Activated CD8-positive, alpha-beta T cell treated with anti-CD3 and anti-CD28 coated beads, Interleukin-2, amount 10 ng/mL, durations not matched to agents 7 days and 5 days (primary cell): ENCODE measurements around the gene CLSTN1. TPM values are rescaled to one million over a fixed set of nuclear protein-coding genes. Genes with fewer than 3 reads are reported as not detected.
A peak's percentile ranks its signal among the peaks of the same experiment; 100 is the strongest.
"Not testable (repeated sequence)": the region's sequence is repeated elsewhere in the genome, so short reads cannot be mapped to it uniquely, and the experiment has no call there.

Experiments
- ATAC-seq: fragments of 150-1000 bp; cut with Tn5 transposase; one replicate; pipeline ENCODE4 v1.10.0; 2021; ENCODE audit warnings: moderate library complexity
- CTCF ChIA-PET: fragments of 350-600 bp; sonication (Branson Sonifier 250); formaldehyde crosslinking; loops from one replicate; lab custom pipeline; 2021; ENCODE audit warnings: antibody characterized with exemption; lab: Charles Lee
- POLR2A ChIA-PET: fragments of 350-600 bp; sonication (Branson Sonifier 250); formaldehyde crosslinking; loops from one replicate; lab custom pipeline; 2021; ENCODE audit warnings: antibody characterized with exemption; lab: Charles Lee
- DNase-seq: peaks from one replicate; pipeline ENCODE4 v3.0.0-alpha.2; 2020
- H3K27ac Mint-ChIP-seq: one replicate; pipeline ENCODE4 v1.8.0; 2021; ENCODE audit warnings: mild to moderate bottlenecking, mixed read lengths
- H3K27me3 Mint-ChIP-seq: one replicate; pipeline ENCODE4 v1.8.0; 2021; ENCODE audit warnings: low read depth, mixed read lengths
- H3K36me3 Mint-ChIP-seq: one replicate; pipeline ENCODE4 v1.8.0; 2021; ENCODE audit warnings: low read depth, mixed read lengths
- H3K4me1 Mint-ChIP-seq: one replicate; pipeline ENCODE4 v1.8.0; 2021; ENCODE audit warnings: low read depth, mixed read lengths
- H3K4me3 Mint-ChIP-seq: one replicate; pipeline ENCODE4 v1.8.0; 2021; ENCODE audit warnings: mild to moderate bottlenecking, mixed read lengths
- H3K9me3 Mint-ChIP-seq: one replicate; pipeline ENCODE4 v1.8.0; 2022; ENCODE audit warnings: mixed read lengths; ENCODE audit not compliant: insufficient read depth
- total RNA-seq, 2 experiments: library from RNA; stranded (reverse); gene quantifications; one replicate each; pipeline ENCODE4 v1.2.3, GENCODE V29; 2021

The CLSTN1 gene
- total RNA-seq, 2 experiments from 2014 or later = 91.1 to 96.8 TPM

- Mint-ChIP-seq H3K36me3 (peaks cover 90% of the 10 kb centered on the region), H3K27me3 (no peaks in the 10 kb centered on the region), H3K9me3 (no peaks in the 10 kb centered on the region), H3K27ac (peak overlapping the region; percentile 96), H3K4me3 (peak overlapping the region; percentile 96), H3K4me1 (peaks cover 75% of the 10 kb centered on the region)
- CTCF ChIA-PET = interaction anchor here (1.0 to 16.0 kb wide), 5 partner anchors 8 to 90 kb away, joined by 4 to 204 read pairs (median 13); no protein-coding TSS in a partner anchor
- POLR2A ChIA-PET = interaction anchor here (1.0 to 6.6 kb wide), 10 partner anchors 10 to 170 kb away, joined by 3 to 152 read pairs (median 10); partner anchors contain the start of gene PIK3CD
- DNase-seq (no peak), ATAC-seq (no peak)
Measured at GRCh38 chr1:9718006-9718680, 105.6 kb downstream of the CLSTN1 start.

GRCh38 chr1:9717193-9718005 is 106.4 kb downstream of the CLSTN1 start:
- Mint-ChIP-seq H3K4me1 (peaks cover 76% of the 10 kb centered on the region), H3K27me3 (no peaks in the 10 kb centered on the region), H3K36me3 (peaks cover 90% of the 10 kb centered on the region), H3K9me3 (no peaks in the 10 kb centered on the region), H3K27ac (peak overlapping the region; percentile 96), H3K4me3 (peak overlapping the region; percentile 96)
- DNase-seq = peak; percentile 98
- POLR2A ChIA-PET = interaction anchor here (1.0 to 6.6 kb wide), 15 partner anchors 8 to 171 kb away, joined by 3 to 152 read pairs (median 9); partner anchors contain the start of gene PIK3CD
- peak; percentile 73 for ATAC-seq
- CTCF ChIA-PET = interaction anchor here (1.0 to 16.0 kb wide), 7 partner anchors 9 to 150 kb away, joined by 3 to 204 read pairs (median 8); no protein-coding TSS in a partner anchor

DNA sequence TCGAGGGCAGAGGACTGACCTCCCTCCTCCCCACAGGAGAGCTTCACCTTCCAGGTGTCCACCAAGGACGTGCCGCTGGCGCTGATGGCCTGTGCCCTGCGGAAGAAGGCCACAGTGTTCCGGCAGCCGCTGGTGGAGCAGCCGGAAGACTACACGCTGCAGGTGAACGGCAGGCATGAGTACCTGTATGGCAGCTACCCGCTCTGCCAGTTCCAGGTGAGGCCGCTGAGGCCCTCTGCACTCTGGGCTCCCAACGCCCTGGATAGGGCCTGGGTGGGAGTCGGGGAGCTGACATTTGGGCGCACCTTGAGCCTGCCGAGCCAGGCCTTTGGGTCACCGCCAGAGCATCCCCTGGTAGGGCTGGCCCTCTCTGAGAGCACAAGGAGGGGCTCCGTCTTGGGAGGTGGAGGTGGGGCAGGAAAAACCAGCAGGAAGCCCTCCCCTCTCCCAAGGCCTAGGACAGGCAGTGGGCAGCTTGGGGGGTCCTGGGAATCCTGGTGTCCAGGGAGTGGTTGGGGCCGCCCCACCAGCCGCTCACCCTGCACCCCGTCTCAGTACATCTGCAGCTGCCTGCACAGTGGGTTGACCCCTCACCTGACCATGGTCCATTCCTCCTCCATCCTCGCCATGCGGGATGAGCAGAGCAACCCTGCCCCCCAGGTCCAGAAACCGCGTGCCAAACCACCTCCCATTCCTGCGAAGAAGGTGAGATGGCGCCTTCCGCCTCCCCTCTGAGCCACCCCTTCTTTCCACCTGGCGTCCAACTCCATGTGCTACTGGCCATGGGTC is 107.2 kb downstream of the CLSTN1 start:
- Mint-ChIP-seq H3K4me3 (peak overlapping the region; percentile 96), H3K27me3 (no peaks in the 10 kb centered on the region), H3K4me1 (peaks cover 75% of the 10 kb centered on the region), H3K9me3 (no peaks in the 10 kb centered on the region), H3K27ac (peak overlapping the region; percentile 96), H3K36me3 (peaks cover 88% of the 10 kb centered on the region)
- ChIA-PET CTCF (interaction anchor here (0.9 to 16.0 kb wide), 12 partner anchors 8 to 151 kb away, joined by 3 to 204 read pairs (median 6); no protein-coding TSS in a partner anchor), POLR2A (interaction anchor here (0.6 to 6.6 kb wide), 18 partner anchors 9 to 172 kb away, joined by 3 to 152 read pairs (median 8); partner anchors contain the start of gene PIK3CD)
- DNase-seq (peak; percentile 59), ATAC-seq (no peak)

DNA sequence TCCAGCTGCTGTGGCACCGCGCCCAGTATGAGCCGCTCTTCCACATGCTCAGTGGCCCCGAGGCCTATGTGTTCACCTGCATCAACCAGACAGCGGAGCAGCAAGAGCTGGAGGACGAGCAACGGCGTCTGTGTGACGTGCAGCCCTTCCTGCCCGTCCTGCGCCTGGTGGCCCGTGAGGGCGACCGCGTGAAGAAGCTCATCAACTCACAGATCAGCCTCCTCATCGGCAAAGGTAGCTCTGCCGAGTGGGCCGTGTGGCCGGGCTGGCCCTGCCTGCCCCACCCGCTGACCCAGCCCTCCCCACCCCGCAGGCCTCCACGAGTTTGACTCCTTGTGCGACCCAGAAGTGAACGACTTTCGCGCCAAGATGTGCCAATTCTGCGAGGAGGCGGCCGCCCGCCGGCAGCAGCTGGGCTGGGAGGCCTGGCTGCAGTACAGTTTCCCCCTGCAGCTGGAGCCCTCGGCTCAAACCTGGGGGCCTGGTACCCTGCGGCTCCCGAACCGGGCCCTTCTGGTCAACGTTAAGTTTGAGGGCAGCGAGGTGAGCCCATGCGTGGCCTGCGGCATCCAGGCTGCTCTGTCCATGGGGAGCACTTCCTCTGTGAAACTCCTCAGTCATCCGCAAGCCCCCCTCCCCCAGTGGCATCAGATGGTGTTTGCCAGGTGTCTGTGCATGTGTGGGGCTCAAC is 108.1 kb downstream of the CLSTN1 start:
- Mint-ChIP-seq H3K27ac (peak overlapping the region; percentile 96), H3K9me3 (no peaks in the 10 kb centered on the region), H3K4me3 (peak overlapping the region; percentile 96), H3K27me3 (no peaks in the 10 kb centered on the region), H3K4me1 (peaks cover 76% of the 10 kb centered on the region), H3K36me3 (peaks cover 88% of the 10 kb centered on the region)
- DNase-seq (peak; percentile 83), ATAC-seq (peak; percentile 29)
- POLR2A ChIA-PET = interaction anchor here (1.0 to 6.6 kb wide), 15 partner anchors 10 to 87 kb away, joined by 3 to 152 read pairs (median 9); partner anchors contain the start of gene PIK3CD
- CTCF ChIA-PET = interaction anchor here (0.7 to 16.0 kb wide), 10 partner anchors 9 to 100 kb away, joined by 3 to 204 read pairs (median 6); partner anchors contain the start of gene PIK3CD

GRCh38 chr1:9714257-9714718 is 109.5 kb downstream of the CLSTN1 start:
- ChIA-PET POLR2A (interaction anchor here (0.5 to 6.6 kb wide), 9 partner anchors 11 to 85 kb away, joined by 3 to 152 read pairs (median 20); partner anchors contain the start of gene PIK3CD), CTCF (interaction anchor here (5.4 to 16.0 kb wide), 2 partner anchors 25 to 86 kb away, joined by 46 to 204 read pairs; no protein-coding TSS in a partner anchor)
- Mint-ChIP-seq H3K4me1 (peaks cover 76% of the 10 kb centered on the region), H3K27ac (peak overlapping the region; percentile 96), H3K36me3 (peaks cover 85% of the 10 kb centered on the region), H3K27me3 (no peaks in the 10 kb centered on the region), H3K4me3 (peak overlapping the region; percentile 96), H3K9me3 (no peaks in the 10 kb centered on the region)
- no peak for ATAC-seq
- DNase-seq = peak; percentile 45

DNA sequence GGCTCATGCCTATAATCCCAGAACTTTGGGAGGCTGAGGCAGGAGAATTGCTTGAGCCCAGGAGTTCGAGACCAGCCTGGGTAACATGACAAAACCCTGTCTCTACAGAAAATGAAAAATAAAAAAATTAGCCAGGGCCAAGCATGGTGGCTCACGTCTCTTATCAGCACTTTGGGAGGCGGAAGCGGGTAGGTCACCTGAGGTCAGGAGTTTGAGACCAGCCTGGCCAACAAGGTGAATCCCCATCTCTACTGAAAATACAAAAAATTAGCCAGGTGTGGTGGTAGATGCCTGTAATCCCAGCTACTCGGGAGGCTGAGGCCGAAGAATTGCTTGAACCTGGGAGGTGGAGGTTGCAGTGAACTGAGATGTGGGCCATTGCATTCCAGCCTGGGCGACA is 111.0 kb downstream of the CLSTN1 start:
- H3K4me3 Mint-ChIP-seq, DNase-seq, H3K27me3 Mint-ChIP-seq, H3K9me3 Mint-ChIP-seq, ATAC-seq: not testable (repeated sequence)
- peak overlapping the region; percentile 74 for H3K27ac Mint-ChIP-seq
- ChIA-PET CTCF (interaction anchor here (0.8 to 16.0 kb wide), 2 partner anchors 9 to 84 kb away, joined by 3 to 204 read pairs; no protein-coding TSS in a partner anchor), POLR2A (interaction anchor here (0.6 to 4.6 kb wide), 3 partner anchors 9 to 99 kb away, joined by 3 to 23 read pairs (median 4); no protein-coding TSS in a partner anchor)
- H3K4me1 Mint-ChIP-seq = peaks cover 69% of the 10 kb centered on the region
- peaks cover 80% of the 10 kb centered on the region for H3K36me3 Mint-ChIP-seq

- Mint-ChIP-seq H3K9me3 (no peaks in the 10 kb centered on the region), H3K27ac (peak overlapping the region; percentile 76), H3K36me3 (peaks cover 75% of the 10 kb centered on the region), H3K4me3 (no peak overlapping the region), H3K4me1 (peaks cover 71% of the 10 kb centered on the region), H3K27me3 (no peaks in the 10 kb centered on the region)
- ATAC-seq (peak; percentile 18), DNase-seq (peak; percentile 44)
- ChIA-PET CTCF (interaction anchor here (0.6 kb wide), 2 partner anchors 8 to 85 kb away, joined by 3 read pairs; no protein-coding TSS in a partner anchor), POLR2A (interaction anchor here (0.6 to 1.9 kb wide), 7 partner anchors 9 to 285 kb away, joined by 3 to 5 read pairs (median 3); no protein-coding TSS in a partner anchor)
Measured at GRCh38 chr1:9711466-9712020, 112.2 kb downstream of the CLSTN1 start.

DNA sequence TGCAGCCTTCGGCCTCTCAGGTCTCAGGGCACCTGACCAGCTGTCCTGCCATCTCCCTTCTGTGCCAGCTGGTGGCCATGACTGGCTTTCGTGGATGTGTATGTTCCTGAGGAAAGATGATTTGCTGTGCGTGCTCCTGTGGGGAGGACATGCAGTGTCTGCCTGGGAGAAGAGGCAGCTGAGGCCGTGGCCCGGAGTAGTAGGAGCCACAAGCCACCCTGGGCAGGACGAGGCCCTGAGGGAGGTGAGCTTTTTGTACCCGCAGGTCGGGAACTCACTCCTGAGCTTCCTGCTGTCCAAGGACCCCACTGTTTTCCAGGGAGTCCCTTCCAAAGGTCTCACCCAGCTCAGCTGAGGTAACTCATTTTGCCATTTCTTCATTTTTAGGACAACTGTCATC is 113.7 kb downstream of the CLSTN1 start:
- ChIA-PET POLR2A (interaction anchor here (1.9 kb wide), 1 partner anchor 11 kb away, joined by 4 read pairs; no protein-coding TSS in a partner anchor), CTCF (interaction anchor here (1.3 to 1.8 kb wide), 2 partner anchors 12 to 94 kb away, joined by 3 to 5 read pairs; no protein-coding TSS in a partner anchor)
- H3K4me3 Mint-ChIP-seq = no peak overlapping the region
- ATAC-seq (no peak), DNase-seq (no peak)
- H3K27me3 Mint-ChIP-seq = no peaks in the 10 kb centered on the region
- peaks cover 78% of the 10 kb centered on the region for H3K4me1 Mint-ChIP-seq
- peaks cover 70% of the 10 kb centered on the region for H3K36me3 Mint-ChIP-seq
- H3K9me3 Mint-ChIP-seq = no peaks in the 10 kb centered on the region
- peak overlapping the region; percentile 51 for H3K27ac Mint-ChIP-seq

GRCh38 chr1:9706178-9706577 is 117.6 kb downstream of the CLSTN1 start:
- ChIA-PET CTCF (interaction anchor here (1.4 kb wide), 1 partner anchor 14 kb away, joined by 3 read pairs; no protein-coding TSS in a partner anchor), POLR2A (interaction anchor here (1.0 kb wide), 1 partner anchor 9 kb away, joined by 3 read pairs; no protein-coding TSS in a partner anchor)
- Mint-ChIP-seq H3K27me3 (no peaks in the 10 kb centered on the region), H3K36me3 (peaks cover 76% of the 10 kb centered on the region), H3K9me3 (peaks cover 12% of the 10 kb centered on the region), H3K27ac (peak overlapping the region; percentile 37), H3K4me3 (no peak overlapping the region), H3K4me1 (peaks cover 78% of the 10 kb centered on the region)
- ATAC-seq = no peak
- DNase-seq = no peak
